HG02571 (cell line): ENCODE results near the gene THSD1.
"Not testable (repeated sequence)": the region's sequence is repeated elsewhere in the genome, so short reads cannot be mapped to it uniquely, and the experiment has no call there.

Experiments used
- ATAC-seq: cut with Tn5 transposase; IDR thresholded peaks from one replicate; pipeline ENCODE4 v1.9.1; 2021; ENCODE audit warnings: mild to moderate bottlenecking, moderate library complexity; ENCODE audit not compliant: unreplicated experiment

The THSD1 gene

DNA sequence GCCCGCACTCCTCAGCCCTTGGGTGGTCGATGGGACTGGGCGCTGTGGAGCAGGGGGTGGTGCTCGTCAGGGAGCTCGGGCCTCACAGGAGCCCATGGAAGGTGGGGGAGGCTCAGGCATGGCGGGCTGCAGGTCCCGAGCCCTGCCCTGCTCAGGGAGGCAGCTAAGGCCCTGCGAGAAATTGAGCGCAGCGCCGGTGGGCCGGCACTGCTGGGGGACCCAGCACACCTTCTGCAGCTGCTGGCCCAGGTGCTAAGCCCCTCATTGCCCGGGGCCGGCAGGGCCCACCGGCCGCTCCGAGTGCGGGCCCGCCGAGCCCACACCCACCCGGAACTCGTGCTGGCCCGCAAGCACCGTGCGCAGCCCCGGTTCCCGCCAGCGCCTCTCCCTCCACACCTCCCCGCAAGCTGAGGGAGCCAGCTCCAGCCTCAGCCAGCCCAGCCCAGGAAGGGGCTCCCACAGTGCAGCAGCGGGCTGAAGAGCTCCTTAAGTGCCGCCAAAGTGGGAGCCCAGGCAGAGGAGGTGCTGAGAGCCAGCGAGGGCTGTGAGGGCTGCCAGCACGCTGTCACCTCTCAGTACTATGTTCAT lies 2.2 kb upstream of the THSD1 start:
- ATAC-seq, result not testable (repeated sequence)

DNA sequence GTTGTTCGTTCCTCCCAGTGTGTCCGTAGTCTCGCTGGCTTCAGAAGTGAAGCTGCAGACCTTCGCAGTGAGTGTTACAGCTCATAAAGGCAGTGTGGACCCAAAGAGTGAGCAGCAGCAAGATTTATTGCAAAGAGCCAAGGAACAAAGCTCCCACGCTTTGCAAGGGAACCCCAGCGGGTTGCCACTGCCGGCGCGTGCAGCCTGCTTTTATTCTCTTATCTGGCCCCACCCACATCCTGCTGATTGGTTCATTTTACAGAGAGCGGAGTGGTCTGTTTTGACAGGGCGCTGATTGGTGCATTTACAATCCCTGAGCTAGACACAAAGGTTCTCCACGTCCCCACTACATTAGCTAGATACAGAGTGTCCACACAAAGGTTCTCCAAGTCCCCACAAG lies 1.5 kb upstream of the THSD1 start:
- ATAC-seq, result not testable (repeated sequence)

DNA sequence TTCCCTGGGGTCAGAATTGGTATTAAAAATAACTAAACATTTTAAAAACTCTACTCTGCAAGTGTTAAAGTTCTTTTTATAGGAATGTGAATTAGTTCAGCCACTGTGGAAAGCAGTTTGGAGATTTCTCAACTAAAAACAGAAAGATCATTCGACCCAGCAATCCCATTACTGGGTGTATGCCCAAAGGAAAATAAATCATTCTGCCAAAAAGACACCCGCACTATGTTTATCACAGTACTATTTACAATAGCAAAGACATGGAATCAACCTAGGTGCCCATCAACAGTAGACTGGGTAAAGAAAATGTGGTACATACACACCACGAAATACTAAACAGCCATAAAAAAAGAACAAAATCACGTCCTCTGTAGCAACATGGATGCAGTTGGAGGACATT lies 657 bp upstream of the THSD1 start:
- ATAC-seq, result no peak

DNA sequence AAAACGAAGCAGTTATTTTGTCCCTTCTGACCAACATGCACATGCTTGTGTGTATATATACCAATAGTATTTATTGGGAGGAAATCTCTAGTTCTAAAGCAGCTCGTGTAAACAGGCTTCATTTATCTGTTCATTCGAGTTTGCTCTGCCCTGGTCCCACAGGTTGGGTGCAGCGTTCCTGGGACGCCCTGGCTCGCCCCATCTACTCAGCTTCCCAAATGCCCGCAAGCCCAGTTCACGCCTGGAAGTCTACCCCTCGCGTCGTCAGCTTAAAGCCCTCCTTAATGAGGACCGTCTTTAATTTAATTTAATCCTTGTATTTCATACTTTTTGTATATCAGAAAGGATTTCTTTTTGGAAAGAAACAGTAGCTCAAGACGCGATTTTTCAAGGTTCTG lies 604 bp downstream of the THSD1 start:
- ATAC-seq, result no peak

DNA sequence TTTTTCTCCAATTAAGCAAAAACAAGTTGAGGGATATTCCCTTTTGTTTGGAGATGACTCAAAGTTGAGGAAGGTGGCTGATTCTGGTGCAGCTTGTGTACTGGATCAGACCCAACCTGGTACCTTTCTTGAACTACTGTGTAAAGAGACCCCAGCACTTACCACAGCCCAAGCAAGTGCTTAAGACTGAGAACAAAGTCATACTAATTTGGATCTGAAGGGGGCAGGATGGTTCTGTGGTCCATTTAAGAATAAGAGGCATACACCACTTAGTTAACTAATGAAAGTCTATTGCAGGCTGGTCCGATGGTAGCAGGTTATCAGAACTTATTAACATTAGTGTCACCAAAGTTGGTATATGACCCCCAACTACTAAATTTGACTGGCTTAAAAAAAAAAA lies 6.3 kb downstream of the THSD1 start:
- no peak for ATAC-seq

DNA sequence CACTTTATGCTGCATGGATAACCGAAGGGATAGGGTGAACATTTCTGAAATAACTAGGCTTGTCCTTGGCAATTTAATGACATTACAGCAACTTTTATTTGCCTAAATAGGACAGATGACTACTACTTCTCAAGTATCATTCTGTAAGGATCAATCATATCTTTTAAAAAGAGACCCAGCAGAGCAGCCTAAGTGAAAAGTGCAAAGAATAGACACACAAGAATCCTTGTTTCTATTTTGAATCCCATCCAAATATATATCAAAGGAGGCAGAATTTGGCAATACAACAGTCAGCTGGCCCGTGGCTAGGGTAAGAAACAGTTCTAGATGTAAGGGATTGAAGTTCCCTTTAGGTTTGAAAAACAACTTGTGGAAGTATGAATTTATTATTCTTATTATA lies 6.9 kb downstream of the THSD1 start:
- ATAC-seq, result no peak

DNA sequence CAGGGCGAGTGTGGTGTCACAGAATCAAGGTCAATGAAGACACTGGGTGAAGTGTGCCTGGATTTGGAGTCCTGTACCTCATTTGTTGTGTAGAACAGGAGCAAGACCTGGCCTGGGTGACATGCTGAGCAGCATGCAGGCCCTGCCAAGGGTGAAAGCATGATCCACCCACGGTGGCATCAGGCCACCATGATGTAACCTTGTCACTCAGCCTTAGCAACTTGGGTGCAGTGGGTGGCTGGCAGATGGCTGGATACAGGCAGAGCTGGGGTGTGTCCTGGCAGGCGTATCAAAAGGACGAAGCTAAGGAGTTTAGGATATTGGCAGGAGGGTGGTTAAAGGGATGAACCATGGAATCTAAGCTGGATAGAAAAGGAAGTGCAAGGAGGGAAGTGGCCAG lies 10.3 kb downstream of the THSD1 start:
- ATAC-seq, result no peak

DNA sequence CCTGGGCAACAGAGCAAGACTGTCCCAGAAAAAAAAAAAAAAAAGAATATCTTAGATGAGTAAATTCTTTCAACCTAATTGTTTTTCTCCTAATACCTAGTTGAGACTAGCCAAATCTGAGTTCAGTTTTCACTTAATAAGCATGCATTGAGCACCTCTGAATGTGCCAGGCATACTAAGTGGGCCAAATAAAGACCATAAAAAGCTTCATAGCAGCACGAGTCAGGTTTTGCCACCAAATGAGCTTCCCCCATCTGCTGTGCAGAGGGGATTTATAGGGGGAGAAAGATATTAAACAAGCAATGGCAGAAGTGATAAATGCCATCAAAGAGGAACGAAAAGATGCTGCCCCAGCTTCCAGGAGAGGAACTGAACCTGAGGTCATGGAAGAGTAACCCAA lies 11.4 kb downstream of the THSD1 start:
- no peak for ATAC-seq

DNA sequence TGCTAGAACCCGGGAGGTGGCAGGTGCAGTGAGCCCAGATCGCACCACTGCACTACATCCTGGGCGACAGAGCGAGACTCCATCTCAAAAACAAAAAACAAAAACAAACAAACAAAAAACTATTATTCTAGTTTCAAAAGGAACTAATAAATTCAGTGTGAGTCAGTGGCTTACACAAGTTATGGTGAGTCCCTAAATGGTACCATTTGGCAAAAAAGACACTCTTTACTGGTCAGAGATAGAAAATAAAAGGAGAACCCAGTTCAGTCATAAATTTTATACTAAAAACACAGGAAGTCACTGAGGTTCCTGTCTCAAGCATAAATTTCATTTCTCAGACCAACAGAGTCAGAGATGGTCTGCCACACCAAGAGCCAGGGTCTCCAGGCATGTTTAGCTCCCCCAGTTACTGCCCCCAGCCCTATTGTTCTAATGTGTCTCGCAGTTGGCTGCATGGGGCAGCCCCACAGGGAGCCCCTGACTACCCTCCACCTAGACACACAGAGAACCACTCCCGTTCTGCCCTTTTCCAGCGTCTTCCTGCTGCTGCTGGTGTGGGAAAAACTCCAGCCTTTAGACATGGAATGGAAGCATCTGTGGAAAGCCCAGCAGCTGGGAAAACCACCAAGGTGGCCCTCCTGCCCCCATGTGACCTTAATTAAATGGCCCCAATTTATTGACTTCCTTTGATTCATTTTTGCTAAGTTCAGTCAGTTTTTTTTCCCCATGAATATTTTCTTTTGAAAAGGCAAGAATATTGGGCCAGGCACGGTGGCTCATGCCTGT lies 12.2 kb downstream of the THSD1 start:
- no peak for ATAC-seq

DNA sequence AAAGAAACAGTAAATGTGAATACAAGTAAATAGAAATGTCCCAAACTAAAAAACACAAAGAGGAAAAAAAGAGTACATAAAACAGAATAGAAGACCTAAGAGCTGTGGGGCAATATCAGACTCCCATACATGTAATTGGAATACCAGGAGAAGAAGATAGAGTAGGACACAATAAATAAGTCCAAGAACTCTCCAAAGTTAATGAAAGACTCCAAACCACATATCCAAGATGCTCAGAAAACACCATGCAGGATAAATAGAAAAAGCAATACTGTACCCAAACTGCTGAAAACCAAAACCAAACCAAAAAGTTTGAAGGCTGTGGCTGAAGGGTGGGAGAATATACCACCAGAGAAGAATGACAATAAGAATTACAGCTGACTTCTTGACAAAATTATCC lies 18.3 kb downstream of the THSD1 start:
- no peak for ATAC-seq

DNA sequence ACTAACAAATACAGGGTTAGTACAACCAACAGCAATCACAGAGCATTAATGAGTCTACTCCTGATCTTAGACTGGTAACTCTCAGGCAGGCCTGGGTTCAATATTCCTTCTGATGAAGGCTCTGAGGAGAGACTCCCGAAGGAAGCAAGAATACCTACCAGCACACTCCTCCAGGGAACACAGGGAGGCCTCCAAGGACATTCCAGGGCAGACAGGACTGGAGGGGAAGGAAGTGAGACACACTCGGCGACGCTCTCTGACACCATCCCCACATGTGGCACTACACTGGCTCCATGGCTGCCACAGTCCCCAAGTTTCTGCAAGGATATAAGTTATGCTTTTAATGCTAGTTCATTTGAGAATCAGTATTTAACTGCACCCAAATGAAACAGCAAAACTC lies 20.1 kb downstream of the THSD1 start:
- no peak for ATAC-seq

DNA sequence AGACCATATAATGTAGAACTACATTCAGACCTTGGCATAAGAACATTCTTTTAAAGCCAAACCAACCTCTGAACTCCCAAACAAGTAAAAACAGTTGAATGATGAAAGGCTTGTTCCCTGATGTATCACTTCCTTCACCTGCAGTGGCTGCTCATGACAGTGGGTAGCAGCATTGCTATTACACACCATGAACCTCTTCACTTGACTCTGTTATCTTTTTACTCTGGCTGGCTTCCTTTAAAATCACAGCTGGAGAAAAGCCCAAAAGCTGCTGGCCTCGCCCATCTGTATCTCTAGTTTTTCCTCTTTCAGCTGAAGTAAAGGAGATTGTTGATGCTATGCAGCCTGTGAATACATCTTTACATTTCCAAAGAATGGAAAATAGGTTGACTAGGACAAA lies 22.6 kb downstream of the THSD1 start:
- no peak for ATAC-seq

DNA sequence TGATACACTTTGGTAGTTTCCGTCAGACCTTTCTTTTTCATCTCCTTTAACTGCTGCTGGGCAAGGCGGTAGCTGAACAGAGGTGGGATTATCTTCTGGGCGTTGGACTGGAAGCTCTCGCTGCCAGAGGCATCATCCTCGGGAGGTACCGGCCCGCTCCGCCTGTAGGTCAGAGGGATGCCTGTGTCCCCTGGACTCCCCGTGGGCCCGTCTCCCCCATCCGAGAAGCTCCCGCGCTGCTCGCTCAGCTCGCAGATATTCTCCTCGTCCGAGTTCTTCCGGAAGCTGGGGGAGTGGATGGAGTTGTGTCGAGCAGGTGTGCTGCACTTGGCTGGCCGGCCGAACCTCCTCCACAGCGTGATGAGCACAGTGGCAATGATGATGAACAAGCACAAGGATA lies 27.7 kb downstream of the THSD1 start:
- ATAC-seq, result no peak

DNA sequence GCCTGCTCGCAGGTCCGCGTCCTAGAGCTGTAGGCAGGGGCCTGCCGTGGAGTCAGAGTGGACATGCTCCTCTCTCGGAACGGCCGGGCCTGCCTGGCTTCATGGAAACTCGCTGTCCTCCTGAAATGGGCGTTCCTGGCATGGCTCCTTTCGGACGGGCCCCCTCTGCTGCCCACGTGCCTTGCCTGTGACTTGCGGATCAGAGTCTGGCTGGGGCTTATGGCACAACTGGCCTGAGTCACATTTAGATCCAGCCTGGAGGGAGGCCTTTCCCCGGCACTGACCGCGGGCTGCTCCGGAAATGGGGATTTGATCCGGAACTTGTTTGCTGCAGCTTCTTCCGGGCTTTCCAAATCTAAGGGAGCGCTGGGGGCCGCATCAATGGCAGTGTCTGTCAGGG lies 28.1 kb downstream of the THSD1 start:
- ATAC-seq, result no peak

DNA sequence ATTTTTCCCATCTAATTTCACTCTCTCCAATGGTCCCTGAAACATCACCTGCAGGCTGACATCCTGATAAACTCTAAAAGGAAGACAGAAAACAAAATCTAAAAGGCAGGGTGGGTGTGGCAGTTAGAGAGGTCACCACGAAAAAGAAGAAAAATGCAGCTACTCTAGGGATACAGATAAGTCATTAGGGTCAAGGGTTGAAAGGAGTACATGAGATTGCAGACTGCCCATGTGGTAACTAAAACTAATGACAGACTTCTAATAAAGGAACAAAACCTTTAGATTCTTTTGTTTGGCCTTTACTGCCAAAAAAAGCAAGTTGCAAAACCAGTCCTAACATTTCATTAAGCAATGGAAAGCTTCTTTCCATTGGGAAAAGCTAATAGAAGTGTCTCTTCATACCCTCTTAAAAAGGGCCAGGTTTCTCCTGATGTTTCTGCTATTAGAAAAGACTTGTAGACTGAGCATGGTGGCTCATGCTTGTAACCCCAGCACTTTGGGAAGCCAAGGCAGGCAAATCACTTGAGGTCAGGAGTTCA lies 31.0 kb downstream of the THSD1 start:
- ATAC-seq, result no peak

DNA sequence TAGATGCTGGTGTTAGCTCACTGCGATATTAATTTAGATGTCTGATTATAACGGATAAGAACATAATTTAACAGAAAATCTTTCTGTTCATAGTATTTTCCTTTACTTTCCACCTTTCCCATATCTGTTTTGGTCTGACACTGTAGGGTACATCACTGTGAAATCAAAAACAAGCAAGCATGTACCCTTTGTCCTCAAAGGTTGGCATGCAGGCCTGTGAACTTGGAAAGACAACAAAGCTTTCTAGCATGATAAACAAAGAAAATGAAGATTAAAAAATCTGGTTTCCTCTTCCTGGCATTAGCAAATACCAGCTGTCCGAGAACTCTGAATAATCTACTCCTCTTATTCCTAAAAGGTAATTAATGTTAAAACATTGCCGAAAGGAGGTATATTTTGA lies 31.6 kb downstream of the THSD1 start:
- no peak for ATAC-seq

DNA sequence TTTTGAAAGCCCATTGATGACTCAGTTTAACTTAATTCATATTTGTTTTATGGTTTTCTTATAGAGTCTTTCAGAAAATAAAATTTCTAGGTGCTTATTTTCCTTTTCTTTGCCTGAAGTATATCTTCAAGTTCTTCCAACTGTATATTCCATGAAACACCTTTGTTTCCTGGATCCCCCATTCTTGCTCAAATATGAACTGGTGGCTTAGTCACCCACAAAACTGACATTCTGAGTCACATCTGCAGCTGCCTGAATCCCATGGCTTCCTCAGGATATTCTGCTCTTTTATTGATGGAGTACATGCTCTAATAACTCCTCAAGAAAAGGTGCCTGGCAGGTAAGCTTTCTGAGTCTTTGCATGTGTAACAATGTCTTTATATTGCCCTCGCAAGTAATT lies 32.7 kb downstream of the THSD1 start:
- ATAC-seq, result not testable (repeated sequence)

DNA sequence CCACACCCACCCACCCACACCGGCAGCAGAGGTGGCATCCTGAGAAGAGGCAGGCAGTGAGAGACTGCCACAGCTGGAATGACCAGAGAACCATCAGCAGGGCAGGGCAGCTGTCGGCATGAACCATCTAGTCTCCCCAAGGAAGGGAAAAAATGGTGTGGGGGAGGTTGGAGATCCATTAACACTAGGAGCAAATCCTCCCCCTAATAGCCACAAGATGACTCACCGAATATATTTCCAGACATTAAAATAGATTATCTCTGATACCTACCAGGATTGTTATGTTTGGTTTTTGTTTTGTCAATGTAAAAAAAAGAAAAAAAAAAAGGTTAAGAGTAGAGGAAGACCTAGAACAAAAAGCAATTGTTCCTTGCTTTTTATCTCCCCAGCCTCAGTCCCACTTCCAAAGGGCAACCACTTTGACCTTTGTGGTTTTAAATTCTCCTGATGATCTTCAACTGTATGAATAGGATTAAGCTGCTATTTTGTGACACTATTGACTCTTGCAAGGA lies 34.2 kb downstream of the THSD1 start:
- no peak for ATAC-seq

DNA sequence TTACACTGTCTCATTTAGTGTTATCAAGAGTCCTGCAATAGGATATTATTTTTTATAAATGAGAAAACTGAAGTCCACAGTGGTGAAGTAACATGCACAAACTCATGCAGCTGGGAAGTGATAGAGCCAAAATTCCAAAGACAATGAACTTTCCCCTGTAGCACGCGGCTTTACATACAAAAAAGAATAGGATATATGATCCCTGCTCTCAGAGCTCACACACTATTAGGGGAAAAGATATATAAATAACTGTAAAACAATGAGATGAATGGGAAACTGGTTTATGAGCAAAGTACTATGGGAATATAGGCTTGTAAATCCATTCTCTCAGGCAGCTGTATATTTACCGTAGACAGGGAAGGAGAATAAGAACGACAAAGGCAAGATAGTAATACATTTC lies 39.7 kb downstream of the THSD1 start:
- ATAC-seq, result no peak

DNA sequence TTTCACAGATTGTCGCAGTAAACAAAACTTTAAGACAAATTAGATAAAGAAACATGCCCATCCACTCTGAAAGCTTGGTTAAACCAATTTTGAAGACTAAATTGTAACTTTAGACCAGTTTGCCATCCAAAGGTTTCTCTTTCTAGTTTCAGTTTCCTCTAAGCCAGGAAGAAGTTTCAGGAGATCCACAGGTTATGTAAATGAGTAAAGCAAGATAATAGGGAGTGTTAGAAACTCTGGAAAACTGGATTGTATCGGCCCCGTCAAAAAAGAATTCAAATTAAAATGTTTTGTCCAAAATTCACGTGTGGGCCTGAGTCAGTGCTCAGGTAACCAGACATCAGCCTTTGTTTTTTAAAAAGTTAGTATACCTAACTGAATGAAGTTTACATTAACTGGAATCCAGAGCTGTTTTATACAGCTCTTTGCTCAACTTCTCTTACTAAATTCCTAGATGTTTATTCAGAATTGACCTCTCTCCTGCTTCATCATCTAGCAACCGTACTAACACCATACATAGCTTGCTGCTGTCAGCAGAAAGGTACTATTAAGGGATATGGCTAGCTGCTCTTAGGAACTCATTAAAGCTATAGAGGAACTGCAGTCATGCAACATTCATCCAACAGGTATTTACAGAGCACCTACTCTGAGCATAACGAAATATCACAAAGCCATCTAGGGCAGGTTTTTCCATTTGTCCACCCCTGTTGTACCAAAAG lies 43.6 kb downstream of the THSD1 start:
- ATAC-seq, result not testable (repeated sequence)

DNA sequence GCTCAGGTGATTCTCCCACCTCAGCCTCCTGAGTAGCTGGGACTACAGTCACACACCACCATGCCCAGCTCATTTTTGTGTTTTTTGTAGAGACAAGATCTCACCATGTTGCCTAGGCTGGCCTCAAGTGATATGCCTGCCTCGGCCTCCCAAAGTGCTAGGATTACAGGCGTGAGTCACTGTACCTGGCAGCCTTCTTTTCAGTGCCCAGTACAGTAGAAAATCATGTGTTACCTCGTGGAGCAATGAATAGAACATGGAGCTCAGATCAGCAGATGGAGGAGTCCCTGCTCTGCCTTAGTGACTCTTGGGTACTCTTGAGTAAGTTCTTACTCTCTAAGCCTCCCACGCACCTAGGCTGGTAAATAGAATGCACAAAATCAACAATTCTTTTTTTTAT lies 44.7 kb downstream of the THSD1 start:
- no peak for ATAC-seq

DNA sequence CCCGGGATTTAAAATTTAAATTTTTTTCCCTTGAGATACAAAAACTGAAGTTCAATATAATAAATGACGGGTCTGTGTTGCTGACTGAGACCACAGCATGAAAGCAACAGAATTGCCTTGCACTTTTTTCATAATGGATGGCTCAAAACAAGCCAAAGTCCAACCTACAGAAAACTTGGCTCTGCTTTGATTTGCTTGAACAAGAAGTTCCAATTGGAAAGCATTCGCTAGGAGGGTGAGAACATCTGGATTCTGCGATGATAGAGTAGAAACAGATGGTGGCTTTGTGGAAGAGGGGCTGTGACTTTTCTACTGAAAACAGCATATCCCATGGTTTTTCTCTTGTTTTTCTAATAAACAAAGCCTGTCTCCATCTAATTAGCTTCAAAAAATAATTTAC lies 46.4 kb downstream of the THSD1 start:
- no peak for ATAC-seq
